Activated T-cell treated with anti-CD3 and anti-CD28 coated beads for 24 hours (primary cell): ENCODE measurements around the gene XRCC5.
"Not testable (repeated sequence)": the region's sequence is repeated elsewhere in the genome, so short reads cannot be mapped to it uniquely, and the experiment has no call there.

Experiments used
- DNase-seq: peaks from one replicate; pipeline ENCODE4 v3.0.0-alpha.2; 2020; ENCODE audit warnings: low read depth

Gene XRCC5

GRCh38 chr2:216119146-216119545 is 10.0 kb downstream of the XRCC5 start:
- no peak for DNase-seq

GRCh38 chr2:216119986-216120385 is 10.8 kb downstream of the XRCC5 start:
- DNase-seq = no peak

- DNase-seq = no peak
These were observed 12.1 kb downstream of the XRCC5 start for GRCh38 chr2:216121255-216121654.

- no peak for DNase-seq
These were observed 17.8 kb downstream of the XRCC5 start for GRCh38 chr2:216126943-216127342.

GRCh38 chr2:216130346-216130971 is 21.3 kb downstream of the XRCC5 start:
- DNase-seq = no peak

- DNase-seq = no peak
These were observed 22.2 kb downstream of the XRCC5 start for GRCh38 chr2:216131175-216131926.

GRCh38 chr2:216132585-216132984 is 23.4 kb downstream of the XRCC5 start:
- DNase-seq = no peak

- no peak for DNase-seq
These were observed 24.2 kb downstream of the XRCC5 start for GRCh38 chr2:216133397-216133796.

- no peak for DNase-seq
These were observed 25.9 kb downstream of the XRCC5 start for GRCh38 chr2:216134958-216135541.

- no peak for DNase-seq
These were observed 30.7 kb downstream of the XRCC5 start for GRCh38 chr2:216139884-216140283.

- DNase-seq = not testable (repeated sequence)
These were observed 32.4 kb downstream of the XRCC5 start for GRCh38 chr2:216141516-216141915.

GRCh38 chr2:216142540-216142939 is 33.4 kb downstream of the XRCC5 start:
- DNase-seq = no peak

- DNase-seq = no peak
These were observed 35.2 kb downstream of the XRCC5 start for GRCh38 chr2:216144372-216144771.

GRCh38 chr2:216144857-216145256 is 35.7 kb downstream of the XRCC5 start:
- DNase-seq = no peak

GRCh38 chr2:216146573-216146972 is 37.4 kb downstream of the XRCC5 start:
- DNase-seq = no peak

GRCh38 chr2:216147172-216148131 is 38.3 kb downstream of the XRCC5 start:
- DNase-seq = no peak

- DNase-seq = no peak
These were observed 39.8 kb downstream of the XRCC5 start for GRCh38 chr2:216148983-216149382.

GRCh38 chr2:216149741-216150140 is 40.6 kb downstream of the XRCC5 start:
- DNase-seq = no peak

- DNase-seq = no peak
These were observed 42.3 kb downstream of the XRCC5 start for GRCh38 chr2:216151313-216152025.

GRCh38 chr2:216155954-216156353 is 46.8 kb downstream of the XRCC5 start:
- DNase-seq = no peak

GRCh38 chr2:216156822-216157221 is 47.7 kb downstream of the XRCC5 start:
- DNase-seq = no peak

GRCh38 chr2:216159144-216159543 is 50.0 kb downstream of the XRCC5 start:
- DNase-seq = no peak
